DOHH2 (cell line): Measurements from ENCODE around the gene CRYBG2.

Experiments used
- H3F3A ChIP-seq: fragments of 200-600 bp; sonication (generic), shearing (Covaris generic); 2 replicates; pipeline ENCODE4 v1.6.0; 2016; ENCODE audit warnings: antibody characterized with exemption, mild to moderate bottlenecking; ENCODE audit not compliant: control insufficient read depth, insufficient read depth
- H3K27ac ChIP-seq: fragments of 200-600 bp; sonication (generic); 2 replicates; pipeline ENCODE4 v1.5.1; 2014; ENCODE audit warnings: low read depth, mild to moderate bottlenecking, low read length, moderate library complexity
- H3K27me3 ChIP-seq: fragments of 200-600 bp; sonication (generic); 2 replicates; pipeline ENCODE4 v1.6.1; 2014; ENCODE audit warnings: mild to moderate bottlenecking, low read length, mixed read lengths; ENCODE audit not compliant: control insufficient read depth
- H3K36me3 ChIP-seq: fragments of 200-600 bp; sonication (generic); 2 replicates; pipeline ENCODE4 v1.6.1; 2014; ENCODE audit warnings: mild to moderate bottlenecking, low read length, moderate library complexity, mixed read lengths; ENCODE audit not compliant: control insufficient read depth
- H3K4me1 ChIP-seq: fragments of 200-600 bp; sonication (generic); 2 replicates; pipeline ENCODE4 v1.6.1; 2014; ENCODE audit warnings: mild to moderate bottlenecking, low read length, mixed read lengths; ENCODE audit not compliant: control insufficient read depth
- H3K4me2 ChIP-seq: fragments of 200-600 bp; sonication (generic); 2 replicates; pipeline ENCODE4 v1.6.0; 2014; ENCODE audit warnings: mild to moderate bottlenecking, low read length, moderate library complexity
- H3K4me3 ChIP-seq: fragments of 200-600 bp; sonication (generic); 2 replicates; pipeline ENCODE4 v1.5.1; 2014; ENCODE audit warnings: mild to moderate bottlenecking, low read length, mixed read lengths
- H3K79me2 ChIP-seq: fragments of 200-600 bp; sonication (generic); 2 replicates; pipeline ENCODE4 v1.6.1; 2014; ENCODE audit warnings: mild to moderate bottlenecking, low read length, mixed read lengths; ENCODE audit not compliant: control insufficient read depth
- H3K9me2 ChIP-seq: fragments of 200-600 bp; sonication (generic); replicated peaks from 2 replicates; pipeline ENCODE4 v1.6.1; 2014; ENCODE audit warnings: mild to moderate bottlenecking, low read length, mixed read lengths; ENCODE audit not compliant: control insufficient read depth
- H3K9me3 ChIP-seq: fragments of 200-600 bp; sonication (generic); 2 replicates; pipeline ENCODE4 v1.6.1; 2014; ENCODE audit warnings: antibody characterized with exemption, low read length, mixed read lengths; ENCODE audit not compliant: control insufficient read depth, insufficient read depth
- H4K20me1 ChIP-seq: fragments of 200-600 bp; sonication (generic); 2 replicates; pipeline ENCODE4 v1.6.0; 2014; ENCODE audit warnings: low read depth, mild to moderate bottlenecking, antibody characterized with exemption, low read length, moderate library complexity; ENCODE audit not compliant: control insufficient read depth, insufficient read depth
- CTCF ChIP-seq: fragments of 200-600 bp; sonication (generic); IDR thresholded peaks from one replicate; pipeline ENCODE4 v1.5.1; 2014; ENCODE audit warnings: antibody characterized with exemption, mild to moderate bottlenecking, low read depth, low read length; ENCODE audit not compliant: poor library complexity, severe bottlenecking
- EZH2phosphoT487 ChIP-seq: fragments of 200-600 bp; sonication (generic); IDR thresholded peaks from 2 replicates; pipeline ENCODE4 v1.6.1; 2017; ENCODE audit warnings: borderline replicate concordance, mild to moderate bottlenecking, antibody characterized with exemption, low read length, moderate library complexity, mixed read lengths

The CRYBG2 gene

DNA sequence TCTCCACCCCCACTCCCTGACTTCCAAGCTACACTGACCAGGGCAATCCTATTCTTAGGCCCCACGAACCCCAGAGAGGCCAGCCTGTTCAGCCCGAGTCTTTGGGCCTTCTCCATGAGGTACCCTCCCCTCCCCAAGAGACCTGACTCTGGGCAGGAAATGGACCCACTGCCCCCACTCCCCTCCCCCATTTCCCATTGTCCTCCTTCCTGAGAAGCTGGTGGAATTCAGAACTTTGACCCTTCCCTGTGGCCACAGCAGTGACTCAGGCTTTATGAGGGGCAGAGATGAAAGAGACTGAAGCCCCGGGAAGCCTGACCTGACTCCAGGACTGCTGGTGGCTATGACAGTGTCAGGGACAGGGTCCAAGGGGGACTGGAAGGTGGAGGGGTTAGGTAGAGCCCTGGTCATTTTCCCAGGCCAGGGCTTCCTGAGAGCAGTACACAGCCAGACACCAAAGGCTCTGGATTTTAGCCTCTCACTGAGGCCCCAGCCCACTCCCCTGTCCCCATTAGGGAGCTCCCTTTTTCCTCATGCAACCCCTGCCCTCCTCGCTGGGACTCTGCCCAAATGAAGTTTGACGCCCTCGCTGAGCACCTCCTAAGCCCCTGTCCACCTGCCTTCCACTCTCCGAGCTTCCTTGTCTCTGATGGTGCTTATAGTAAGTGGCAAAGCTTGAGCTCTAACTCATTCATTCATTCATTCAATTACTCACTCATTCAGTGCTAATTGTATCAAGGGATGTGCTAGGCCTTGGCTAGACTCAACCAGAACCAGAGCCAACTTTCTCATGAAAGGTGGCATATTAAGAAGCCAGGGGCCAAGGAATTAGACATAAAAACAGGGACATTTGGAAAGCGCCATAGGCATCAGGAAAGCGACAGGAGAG, 3.0 kb downstream of the CRYBG2 start:
- no peak overlapping the region for H3K4me2 ChIP-seq
- no peak overlapping the region for H3K27ac ChIP-seq
- H3K4me3 ChIP-seq: no peak overlapping the region
- H3K36me3 ChIP-seq: no peaks in the 10 kb centered on the region
- H3K79me2 ChIP-seq: no peaks in the 10 kb centered on the region
- H4K20me1 ChIP-seq: no peaks in the 10 kb centered on the region
- no peak for TF ChIP-seq EZH2phosphoT487
- TF ChIP-seq CTCF: no peak
- H3K4me1 ChIP-seq: no peaks in the 10 kb centered on the region
- no peaks in the 10 kb centered on the region for H3K9me2 ChIP-seq
- H3F3A ChIP-seq: no peaks in the 10 kb centered on the region
- no peaks in the 10 kb centered on the region for H3K27me3 ChIP-seq
- no peaks in the 10 kb centered on the region for H3K9me3 ChIP-seq

- H3K27ac ChIP-seq: no peak overlapping the region
- no peaks in the 10 kb centered on the region for H4K20me1 ChIP-seq
- no peaks in the 10 kb centered on the region for H3K27me3 ChIP-seq
- H3K9me3 ChIP-seq: no peaks in the 10 kb centered on the region
- no peak overlapping the region for H3K4me3 ChIP-seq
- no peaks in the 10 kb centered on the region for H3K36me3 ChIP-seq
- H3K9me2 ChIP-seq: no peaks in the 10 kb centered on the region
- H3F3A ChIP-seq: no peaks in the 10 kb centered on the region
- no peak for TF ChIP-seq CTCF
- TF ChIP-seq EZH2phosphoT487: no peak
- no peaks in the 10 kb centered on the region for H3K4me1 ChIP-seq
- no peak overlapping the region for H3K4me2 ChIP-seq
- H3K79me2 ChIP-seq: no peaks in the 10 kb centered on the region
These were observed 3.6 kb downstream of the CRYBG2 start for GRCh38 chr1:26350343-26350700.

DNA sequence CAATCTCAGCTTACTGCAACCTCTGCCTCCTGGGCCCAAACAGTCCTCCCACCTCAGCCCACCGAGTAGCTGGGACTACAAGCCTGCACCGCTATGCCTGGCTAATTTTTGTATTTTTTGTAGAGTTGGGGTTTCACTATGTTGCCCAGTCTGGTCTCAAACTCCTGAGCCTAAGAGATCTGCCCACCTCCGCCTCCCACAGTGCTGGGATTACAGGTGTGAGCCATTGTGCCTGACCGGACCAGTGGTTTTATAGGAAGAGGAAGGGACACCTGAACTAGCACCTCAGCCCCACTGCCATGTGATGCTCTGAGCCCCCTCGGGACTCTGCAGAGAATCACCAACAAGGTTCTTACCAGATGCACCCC, 4.1 kb downstream of the CRYBG2 start:
- Histone ChIP-seq H4K20me1 (no peaks in the 10 kb centered on the region), H3K27ac (no peak overlapping the region), H3K4me1 (no peaks in the 10 kb centered on the region), H3K4me2 (no peak overlapping the region), H3K36me3 (no peaks in the 10 kb centered on the region), H3K9me2 (no peaks in the 10 kb centered on the region), H3K9me3 (no peaks in the 10 kb centered on the region), H3K4me3 (no peak overlapping the region), H3F3A (no peaks in the 10 kb centered on the region), H3K27me3 (no peaks in the 10 kb centered on the region), H3K79me2 (no peaks in the 10 kb centered on the region)
- TF ChIP-seq CTCF (no peak), EZH2phosphoT487 (no peak)
